ENCODE results near the gene ACP7.
"Not testable (repeated sequence)": the region's sequence is repeated elsewhere in the genome, so short reads cannot be mapped to it uniquely, and the experiment has no call there.

Gene ACP7

DNA sequence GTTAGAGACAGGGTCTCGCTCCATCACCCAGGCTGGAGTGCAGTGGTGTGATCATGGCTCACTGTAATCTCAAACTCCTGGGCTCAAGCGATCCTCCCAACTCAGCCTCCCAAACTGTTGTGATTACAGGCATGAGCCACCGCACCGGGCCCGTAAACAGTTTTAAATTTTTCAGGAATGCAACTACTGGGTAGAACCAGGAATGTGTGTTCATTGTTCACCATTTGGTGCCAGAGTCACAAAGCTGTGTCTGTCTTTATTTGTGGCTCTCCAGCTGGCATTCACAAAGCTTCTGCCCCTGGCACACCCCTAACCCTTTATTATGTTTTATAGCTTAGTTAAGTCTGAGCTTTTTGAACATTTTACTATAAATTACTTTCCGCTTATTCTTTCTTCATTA is 19.8 kb upstream of the ACP7 start:
- no peak overlapping the region for H3K27ac ChIP-seq
- TF ChIP-seq, protein P1, sequence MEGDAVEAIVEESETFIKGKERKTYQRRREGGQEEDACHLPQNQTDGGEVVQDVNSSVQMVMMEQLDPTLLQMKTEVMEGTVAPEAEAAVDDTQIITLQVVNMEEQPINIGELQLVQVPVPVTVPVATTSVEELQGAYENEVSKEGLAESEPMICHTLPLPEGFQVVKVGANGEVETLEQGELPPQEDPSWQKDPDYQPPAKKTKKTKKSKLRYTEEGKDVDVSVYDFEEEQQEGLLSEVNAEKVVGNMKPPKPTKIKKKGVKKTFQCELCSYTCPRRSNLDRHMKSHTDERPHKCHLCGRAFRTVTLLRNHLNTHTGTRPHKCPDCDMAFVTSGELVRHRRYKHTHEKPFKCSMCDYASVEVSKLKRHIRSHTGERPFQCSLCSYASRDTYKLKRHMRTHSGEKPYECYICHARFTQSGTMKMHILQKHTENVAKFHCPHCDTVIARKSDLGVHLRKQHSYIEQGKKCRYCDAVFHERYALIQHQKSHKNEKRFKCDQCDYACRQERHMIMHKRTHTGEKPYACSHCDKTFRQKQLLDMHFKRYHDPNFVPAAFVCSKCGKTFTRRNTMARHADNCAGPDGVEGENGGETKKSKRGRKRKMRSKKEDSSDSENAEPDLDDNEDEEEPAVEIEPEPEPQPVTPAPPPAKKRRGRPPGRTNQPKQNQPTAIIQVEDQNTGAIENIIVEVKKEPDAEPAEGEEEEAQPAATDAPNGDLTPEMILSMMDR (conservative IDR thresholded peaks at IDR 0.05), result no peak

DNA sequence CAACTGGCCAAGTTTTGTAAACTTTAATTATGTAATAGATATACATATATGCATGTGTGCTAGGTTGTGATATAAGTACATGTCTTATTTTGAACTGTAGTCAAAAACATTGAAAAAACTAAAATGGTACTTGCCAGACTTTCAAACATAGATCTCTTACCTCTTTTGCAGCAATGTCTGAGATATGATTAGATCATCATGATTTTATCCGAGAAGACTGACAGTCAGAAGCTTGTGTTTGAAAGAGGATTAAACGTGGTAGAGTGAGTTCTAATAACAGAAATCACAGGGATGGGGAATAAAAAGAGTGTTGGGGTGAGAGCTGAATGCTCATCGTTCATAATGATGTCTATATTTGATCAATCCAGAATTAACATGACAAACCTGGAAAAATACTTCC is 18.2 kb upstream of the ACP7 start:
- TF ChIP-seq, protein P1 (conservative IDR thresholded peaks at IDR 0.05), result no peak
- no peak overlapping the region for H3K27ac ChIP-seq

DNA sequence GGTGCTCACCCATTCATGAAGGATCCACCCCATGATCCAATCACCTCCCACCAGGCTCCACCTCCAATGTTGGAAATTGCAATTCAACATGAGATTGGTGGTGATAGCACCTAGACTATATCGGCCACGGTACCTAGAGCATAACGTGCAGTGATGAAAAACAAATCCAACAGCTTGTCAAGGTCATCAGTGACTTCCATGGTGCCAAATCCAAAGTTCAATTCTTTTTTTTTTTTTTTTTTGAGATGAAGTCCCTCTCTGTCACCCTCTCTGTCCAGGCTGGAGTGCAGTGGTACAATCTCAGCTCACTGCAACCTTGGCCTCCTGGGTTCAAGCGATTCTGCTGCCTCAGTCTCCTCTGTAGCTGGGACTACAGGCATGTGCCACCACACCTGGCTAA is 17.1 kb upstream of the ACP7 start:
- TF ChIP-seq, protein P1 (conservative IDR thresholded peaks at IDR 0.05), result no peak
- H3K27ac ChIP-seq, result no peak overlapping the region

DNA sequence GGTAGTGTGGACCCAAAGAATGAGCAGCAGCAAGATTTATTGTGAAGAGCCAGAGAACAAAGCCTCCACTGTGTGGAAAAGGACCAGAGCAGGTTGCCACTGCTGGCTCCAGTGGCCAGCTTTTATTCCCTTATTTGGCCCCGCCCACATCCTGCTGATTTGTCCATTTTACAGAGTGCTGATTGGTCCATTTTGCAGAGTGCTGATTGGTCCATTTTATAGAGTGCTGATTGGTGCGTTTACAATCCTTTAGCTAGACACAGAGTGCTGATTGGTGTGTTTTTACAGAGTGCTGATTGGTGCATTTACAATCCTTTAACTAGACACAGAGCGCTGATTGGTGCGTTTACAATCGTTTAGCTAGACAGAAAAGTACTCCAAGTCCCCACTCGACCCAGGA is 15.9 kb upstream of the ACP7 start:
- not testable (repeated sequence) for H3K27ac ChIP-seq

DNA sequence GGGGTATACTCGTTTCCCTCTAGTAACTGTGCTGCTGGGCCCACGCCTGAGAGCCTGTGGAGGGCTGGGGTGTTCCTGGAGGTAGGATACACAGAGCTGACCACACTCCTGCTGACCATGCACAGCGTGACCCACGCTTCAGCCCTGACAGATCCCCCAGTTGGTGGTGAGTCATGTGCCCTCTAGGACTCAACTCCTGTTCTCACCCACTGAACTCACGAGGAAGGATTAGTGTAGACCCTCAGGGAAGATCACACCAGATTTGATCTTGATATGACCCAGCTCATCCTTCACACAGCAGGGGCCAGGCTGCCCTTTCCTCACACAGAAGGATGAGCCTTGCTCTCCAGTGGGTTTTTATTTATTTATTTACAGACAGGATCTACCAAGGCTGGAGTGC is 13.3 kb upstream of the ACP7 start:
- TF ChIP-seq, protein P1 (conservative IDR thresholded peaks at IDR 0.05), result no peak
- H3K27ac ChIP-seq, result no peak overlapping the region

DNA sequence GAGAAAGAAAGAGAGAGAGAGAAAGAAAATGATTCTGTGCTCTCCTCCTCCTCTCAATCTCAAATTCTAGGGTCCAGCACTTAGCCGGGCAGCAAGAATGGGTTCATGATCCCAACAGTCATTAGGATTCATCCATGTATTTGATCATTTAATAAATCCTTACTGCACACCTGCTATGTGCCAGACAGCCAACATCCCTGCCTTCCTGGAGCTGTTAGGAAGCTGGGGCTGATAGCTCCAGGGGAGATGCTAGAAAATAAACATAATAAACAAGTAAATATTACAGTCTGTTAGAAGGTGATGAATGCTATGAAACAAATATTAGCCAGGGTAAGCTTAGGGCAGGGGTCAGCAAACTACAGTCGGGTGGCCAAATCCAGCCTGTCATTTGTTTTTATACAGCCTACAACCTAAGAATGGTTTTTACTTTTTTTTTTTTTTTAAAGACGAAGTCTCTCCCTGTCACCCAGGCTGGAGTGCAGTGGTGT is 9.9 kb upstream of the ACP7 start:
- TF ChIP-seq, protein P1 (conservative IDR thresholded peaks at IDR 0.05), result no peak
- no peak overlapping the region for H3K27ac ChIP-seq

DNA sequence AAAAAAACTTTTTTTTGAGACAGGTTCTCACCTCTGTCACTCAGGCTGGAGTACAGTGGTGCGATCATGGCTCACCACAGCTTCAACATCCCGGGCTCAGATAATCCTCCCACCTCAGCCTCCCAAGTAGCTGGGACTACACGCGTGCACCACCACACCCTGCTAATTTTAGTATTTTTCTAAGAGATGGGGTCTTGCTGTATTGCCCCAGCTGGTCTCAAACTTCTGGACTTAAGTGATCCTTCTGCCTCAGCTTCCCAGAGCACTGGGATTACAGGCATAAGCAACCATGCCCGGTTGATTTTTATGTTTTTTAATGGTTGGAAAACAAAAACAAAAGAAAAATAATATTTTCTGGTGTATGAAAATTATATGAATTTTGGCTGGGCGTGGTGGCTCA is 9.2 kb upstream of the ACP7 start:
- TF ChIP-seq, protein P1 (conservative IDR thresholded peaks at IDR 0.05), result no peak
- H3K27ac ChIP-seq, result no peak overlapping the region

DNA sequence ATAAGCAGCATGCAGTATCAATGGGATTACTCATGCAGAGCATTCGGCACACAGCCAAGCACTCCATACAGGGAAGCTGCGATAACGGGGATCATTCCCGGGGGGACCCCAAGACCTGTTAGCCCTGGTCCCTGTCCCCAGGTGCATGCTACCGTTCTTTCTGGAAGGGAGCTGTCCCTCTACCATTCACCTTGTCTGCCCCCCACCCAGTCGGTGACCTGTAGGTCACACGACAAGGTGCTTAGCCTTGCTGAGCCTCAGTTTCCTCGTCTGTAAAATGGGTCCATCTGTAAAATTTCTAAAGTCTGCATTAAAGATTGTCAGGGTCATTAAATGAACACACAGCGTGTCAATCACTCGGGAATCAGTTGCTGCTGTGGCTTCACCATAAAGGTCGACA is 6.8 kb upstream of the ACP7 start:
- TF ChIP-seq, protein P1 (conservative IDR thresholded peaks at IDR 0.05), result no peak
- H3K27ac ChIP-seq, result no peak overlapping the region
